Ovary (tissue), 3 donors: ENCODE data around the gene CYB561A3.

Experiments used
- EP300 ChIP-seq: sonication (generic); formaldehyde crosslinking; IDR thresholded peaks from one replicate; pipeline ENCODE4 v1.6.1; 2017; ENCODE audit warnings: antibody characterized with exemption
- POLR2A ChIP-seq: fragments of 450-650 bp; IDR thresholded peaks from one replicate; pipeline ENCODE4 v1.6.1; 2017; ENCODE audit warnings: antibody characterized with exemption, mild to moderate bottlenecking, moderate library complexity
- TF ChIP-seq, protein P1 (sequence below), 3 donors: fragments of 450-650 bp in 2 of 3; fragments of 200-600 bp in 1 of 3; IDR thresholded peaks; one replicate each; pipeline versions ENCODE4 v1.5.1 to v1.8.0; 2016 to 2022; ENCODE audit warnings: antibody characterized with exemption in 3 of 3, mild to moderate bottlenecking in 1 of 3
- donor health status: DM: no; HTN: no; CAD: no.

- TF ChIP-seq POLR2A: no peak
- TF ChIP-seq, protein P1, sequence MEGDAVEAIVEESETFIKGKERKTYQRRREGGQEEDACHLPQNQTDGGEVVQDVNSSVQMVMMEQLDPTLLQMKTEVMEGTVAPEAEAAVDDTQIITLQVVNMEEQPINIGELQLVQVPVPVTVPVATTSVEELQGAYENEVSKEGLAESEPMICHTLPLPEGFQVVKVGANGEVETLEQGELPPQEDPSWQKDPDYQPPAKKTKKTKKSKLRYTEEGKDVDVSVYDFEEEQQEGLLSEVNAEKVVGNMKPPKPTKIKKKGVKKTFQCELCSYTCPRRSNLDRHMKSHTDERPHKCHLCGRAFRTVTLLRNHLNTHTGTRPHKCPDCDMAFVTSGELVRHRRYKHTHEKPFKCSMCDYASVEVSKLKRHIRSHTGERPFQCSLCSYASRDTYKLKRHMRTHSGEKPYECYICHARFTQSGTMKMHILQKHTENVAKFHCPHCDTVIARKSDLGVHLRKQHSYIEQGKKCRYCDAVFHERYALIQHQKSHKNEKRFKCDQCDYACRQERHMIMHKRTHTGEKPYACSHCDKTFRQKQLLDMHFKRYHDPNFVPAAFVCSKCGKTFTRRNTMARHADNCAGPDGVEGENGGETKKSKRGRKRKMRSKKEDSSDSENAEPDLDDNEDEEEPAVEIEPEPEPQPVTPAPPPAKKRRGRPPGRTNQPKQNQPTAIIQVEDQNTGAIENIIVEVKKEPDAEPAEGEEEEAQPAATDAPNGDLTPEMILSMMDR (IDR thresholded peaks at IDR 0.05): no peak
- TF ChIP-seq EP300: no peak
These were observed 3.1 kb downstream of the CYB561A3 start for GRCh38 chr11:61358566-61358965.
